HL-60 (cell line): ENCODE data around the gene PGRMC1.

Experiments used
- DNase-seq, 2 experiments: peaks; one replicate each; pipeline ENCODE4 v3.0.0-alpha.2; 2010 to 2020; ENCODE audit warnings: low read depth in 1 of 2, low spot score in 1 of 2
- H3K27ac ChIP-seq: fragments of 250-450 bp; sonication (Bioruptor Pico); replicated peaks from 2 replicates; pipeline ENCODE4 v1.5.1; 2020; ENCODE audit warnings: mild to moderate bottlenecking, moderate library complexity
- H3K27me3 ChIP-seq: fragments of 250-450 bp; sonication (Bioruptor Pico); 2 replicates; pipeline ENCODE4 v1.5.1; 2021; ENCODE audit warnings: mild to moderate bottlenecking, moderate library complexity; ENCODE audit not compliant: insufficient read depth, poor library complexity, severe bottlenecking
- H3K4me3 ChIP-seq: replicated peaks from 2 replicates; pipeline ENCODE4 v1.5.1; 2011; ENCODE audit warnings: mild to moderate bottlenecking, control low read depth, low read length; ENCODE audit not compliant: insufficient read depth
- GABPA ChIP-seq: IDR thresholded peaks from 2 replicates; pipeline ENCODE4 v1.6.1; 2012; ENCODE audit warnings: low read depth
- POLR2AphosphoS5 ChIP-seq: IDR thresholded peaks from 2 replicates; pipeline ENCODE4 v1.6.1; 2012; ENCODE audit warnings: low read depth
- SPI1 ChIP-seq: IDR thresholded peaks from 2 replicates; pipeline ENCODE4 v1.6.1; 2012; ENCODE audit warnings: low read depth, mild to moderate bottlenecking, borderline replicate concordance
- TF ChIP-seq, protein P1 (sequence below): IDR thresholded peaks from one replicate; pipeline ENCODE4 v1.5.1; 2011; ENCODE audit warnings: low read length, control low read depth, inconsistent platforms; ENCODE audit not compliant: insufficient read depth
- TF ChIP-seq, protein P2 (sequence below): IDR thresholded peaks from 2 replicates; pipeline ENCODE4 v1.6.1; 2012; ENCODE audit warnings: low read depth; ENCODE audit not compliant: insufficient replicate concordance

Gene PGRMC1

DNA sequence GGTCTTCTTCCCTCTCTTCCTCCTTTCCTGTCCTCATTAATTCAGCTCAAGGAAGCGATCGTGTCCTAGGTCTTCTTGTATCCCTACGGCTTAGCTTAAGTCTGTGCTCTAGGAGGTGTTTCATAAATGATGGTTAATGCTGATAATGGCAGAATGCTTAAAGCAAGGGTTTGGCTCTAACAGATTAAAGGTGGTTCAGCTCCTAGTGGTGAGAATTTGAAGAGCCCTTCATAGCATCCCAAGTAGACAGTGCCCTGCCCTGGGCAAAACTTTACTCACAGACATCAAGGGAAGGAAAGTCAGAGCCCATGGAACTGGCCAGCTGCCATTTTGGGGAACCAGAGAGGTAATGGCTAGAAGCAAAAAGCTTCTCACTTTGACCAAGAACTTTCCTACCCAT is 47.0 kb upstream of the PGRMC1 start:
- no peak for TF ChIP-seq SPI1
- TF ChIP-seq, protein P1, sequence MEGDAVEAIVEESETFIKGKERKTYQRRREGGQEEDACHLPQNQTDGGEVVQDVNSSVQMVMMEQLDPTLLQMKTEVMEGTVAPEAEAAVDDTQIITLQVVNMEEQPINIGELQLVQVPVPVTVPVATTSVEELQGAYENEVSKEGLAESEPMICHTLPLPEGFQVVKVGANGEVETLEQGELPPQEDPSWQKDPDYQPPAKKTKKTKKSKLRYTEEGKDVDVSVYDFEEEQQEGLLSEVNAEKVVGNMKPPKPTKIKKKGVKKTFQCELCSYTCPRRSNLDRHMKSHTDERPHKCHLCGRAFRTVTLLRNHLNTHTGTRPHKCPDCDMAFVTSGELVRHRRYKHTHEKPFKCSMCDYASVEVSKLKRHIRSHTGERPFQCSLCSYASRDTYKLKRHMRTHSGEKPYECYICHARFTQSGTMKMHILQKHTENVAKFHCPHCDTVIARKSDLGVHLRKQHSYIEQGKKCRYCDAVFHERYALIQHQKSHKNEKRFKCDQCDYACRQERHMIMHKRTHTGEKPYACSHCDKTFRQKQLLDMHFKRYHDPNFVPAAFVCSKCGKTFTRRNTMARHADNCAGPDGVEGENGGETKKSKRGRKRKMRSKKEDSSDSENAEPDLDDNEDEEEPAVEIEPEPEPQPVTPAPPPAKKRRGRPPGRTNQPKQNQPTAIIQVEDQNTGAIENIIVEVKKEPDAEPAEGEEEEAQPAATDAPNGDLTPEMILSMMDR, result no peak
- TF ChIP-seq, protein P2, sequence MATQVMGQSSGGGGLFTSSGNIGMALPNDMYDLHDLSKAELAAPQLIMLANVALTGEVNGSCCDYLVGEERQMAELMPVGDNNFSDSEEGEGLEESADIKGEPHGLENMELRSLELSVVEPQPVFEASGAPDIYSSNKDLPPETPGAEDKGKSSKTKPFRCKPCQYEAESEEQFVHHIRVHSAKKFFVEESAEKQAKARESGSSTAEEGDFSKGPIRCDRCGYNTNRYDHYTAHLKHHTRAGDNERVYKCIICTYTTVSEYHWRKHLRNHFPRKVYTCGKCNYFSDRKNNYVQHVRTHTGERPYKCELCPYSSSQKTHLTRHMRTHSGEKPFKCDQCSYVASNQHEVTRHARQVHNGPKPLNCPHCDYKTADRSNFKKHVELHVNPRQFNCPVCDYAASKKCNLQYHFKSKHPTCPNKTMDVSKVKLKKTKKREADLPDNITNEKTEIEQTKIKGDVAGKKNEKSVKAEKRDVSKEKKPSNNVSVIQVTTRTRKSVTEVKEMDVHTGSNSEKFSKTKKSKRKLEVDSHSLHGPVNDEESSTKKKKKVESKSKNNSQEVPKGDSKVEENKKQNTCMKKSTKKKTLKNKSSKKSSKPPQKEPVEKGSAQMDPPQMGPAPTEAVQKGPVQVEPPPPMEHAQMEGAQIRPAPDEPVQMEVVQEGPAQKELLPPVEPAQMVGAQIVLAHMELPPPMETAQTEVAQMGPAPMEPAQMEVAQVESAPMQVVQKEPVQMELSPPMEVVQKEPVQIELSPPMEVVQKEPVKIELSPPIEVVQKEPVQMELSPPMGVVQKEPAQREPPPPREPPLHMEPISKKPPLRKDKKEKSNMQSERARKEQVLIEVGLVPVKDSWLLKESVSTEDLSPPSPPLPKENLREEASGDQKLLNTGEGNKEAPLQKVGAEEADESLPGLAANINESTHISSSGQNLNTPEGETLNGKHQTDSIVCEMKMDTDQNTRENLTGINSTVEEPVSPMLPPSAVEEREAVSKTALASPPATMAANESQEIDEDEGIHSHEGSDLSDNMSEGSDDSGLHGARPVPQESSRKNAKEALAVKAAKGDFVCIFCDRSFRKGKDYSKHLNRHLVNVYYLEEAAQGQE, result no peak
- no peak for TF ChIP-seq POLR2AphosphoS5
- no peak for TF ChIP-seq GABPA
- no peak for DNase-seq
- Histone ChIP-seq H3K27ac (no peak overlapping the region), H3K27me3 (no peaks in the 10 kb centered on the region), H3K4me3 (no peak overlapping the region)

DNA sequence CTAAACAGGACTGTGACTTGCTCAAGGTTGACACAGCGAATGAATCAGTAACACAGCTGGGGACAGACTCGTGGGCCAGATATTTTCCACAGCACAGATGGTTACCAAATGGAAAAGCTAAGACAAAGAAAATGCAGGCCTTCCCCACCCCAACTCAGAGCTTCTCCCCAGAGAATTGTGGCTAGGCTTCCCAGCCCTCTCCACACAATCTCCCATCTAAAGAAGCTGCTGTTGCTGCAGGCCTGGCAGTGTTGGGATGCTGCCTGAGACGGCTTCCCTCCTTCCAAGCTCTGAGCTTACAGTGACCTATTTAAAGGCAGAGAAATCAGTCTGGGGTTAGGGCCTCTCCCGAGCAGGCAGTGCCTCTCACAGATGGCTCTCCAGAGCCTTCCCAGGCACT is 46.5 kb upstream of the PGRMC1 start:
- Histone ChIP-seq H3K4me3 (no peak overlapping the region), H3K27me3 (no peaks in the 10 kb centered on the region), H3K27ac (no peak overlapping the region)
- TF ChIP-seq SPI1, result no peak
- TF ChIP-seq, protein P1, result no peak
- TF ChIP-seq GABPA, result no peak
- TF ChIP-seq, protein P2, result no peak
- no peak for TF ChIP-seq POLR2AphosphoS5
- DNase-seq, result no peak

DNA sequence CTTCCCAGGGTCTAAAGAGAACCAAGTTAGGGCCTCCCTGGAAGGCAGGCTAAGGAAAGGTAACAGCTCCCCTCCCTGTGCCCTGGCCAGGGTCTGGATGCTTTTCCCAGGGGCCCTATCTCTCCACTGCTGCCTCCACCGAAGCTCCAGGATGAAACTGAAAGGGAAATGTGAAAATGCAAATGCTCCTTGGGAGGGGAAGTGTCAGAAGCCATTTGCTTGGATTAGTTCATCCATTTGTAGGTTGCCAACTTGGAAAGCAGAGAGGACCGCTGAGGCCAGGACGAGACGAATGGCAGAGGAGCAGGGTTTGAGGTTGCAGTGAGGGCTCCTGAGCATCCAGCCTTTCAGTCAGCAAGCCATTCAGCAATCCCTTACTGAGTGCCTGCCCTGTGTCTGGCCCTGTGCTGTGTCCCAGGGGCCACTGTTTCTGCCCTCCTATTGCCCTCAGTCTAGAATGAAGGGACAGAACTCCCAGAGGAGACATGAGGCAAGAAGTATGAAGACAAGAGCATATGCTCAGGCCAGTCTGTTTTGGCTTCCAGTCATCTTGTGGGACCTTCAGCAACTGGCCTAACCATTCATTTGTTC is 45.9 kb upstream of the PGRMC1 start:
- no peak overlapping the region for H3K27ac ChIP-seq
- H3K4me3 ChIP-seq, result no peak overlapping the region
- TF ChIP-seq GABPA (no peak), POLR2AphosphoS5 (no peak), SPI1 (no peak)
- TF ChIP-seq, protein P2, result no peak
- TF ChIP-seq, protein P1, result no peak
- DNase-seq, result no peak
- H3K27me3 ChIP-seq, result no peaks in the 10 kb centered on the region
